GM18519 (cell line): Measurements from ENCODE around the gene TRPC5OS.

ENCODE experiments used
- ATAC-seq: cut with Tn5 transposase; IDR thresholded peaks from one replicate; pipeline ENCODE4 v1.9.1; 2021; ENCODE audit warnings: mild to moderate bottlenecking, moderate library complexity; ENCODE audit not compliant: unreplicated experiment, low FRiP score

The TRPC5OS gene

DNA sequence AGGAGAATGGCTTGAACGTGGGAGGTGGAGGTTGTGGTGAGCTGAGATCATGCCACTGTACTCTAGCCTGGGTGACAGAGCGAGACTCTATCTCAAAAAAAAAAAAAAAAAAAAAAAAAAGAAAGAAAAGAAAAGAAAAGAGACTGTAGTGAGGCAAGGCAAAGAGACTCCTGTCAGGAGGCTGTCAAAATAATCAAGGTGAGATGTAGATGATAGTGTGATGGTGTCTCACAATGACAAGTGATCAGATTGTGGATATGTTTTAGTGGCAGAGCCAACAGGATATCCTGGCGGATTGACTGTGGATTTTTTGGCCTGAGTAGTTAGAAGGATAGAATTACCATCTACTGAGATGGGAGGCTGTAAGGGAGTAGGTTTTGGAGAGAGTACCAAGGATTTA, 12.6 kb downstream of the TRPC5OS start:
- no peak for ATAC-seq

- no peak for ATAC-seq
Observed at GRCh38 chrX:111892375-111892774, 16.4 kb downstream of the TRPC5OS start.

GRCh38 chrX:111896148-111896547, 20.2 kb downstream of the TRPC5OS start:
- no peak for ATAC-seq

GRCh38 chrX:111914398-111915090, 38.6 kb downstream of the TRPC5OS start:
- no peak for ATAC-seq

- no peak for ATAC-seq
Observed at GRCh38 chrX:111917591-111917990, 41.6 kb downstream of the TRPC5OS start.

GRCh38 chrX:111928456-111928855, 52.5 kb downstream of the TRPC5OS start:
- ATAC-seq, result no peak
